NCI-H460 (cell line): ENCODE data around the gene CLEC20A. TPM values are rescaled to one million over a fixed set of nuclear protein-coding genes. Genes with fewer than 3 reads are reported as not detected.

Experiments
- DNase-seq: peaks from one replicate; pipeline ENCODE4 v3.0.0-alpha.2; 2016; ENCODE audit warnings: low read depth; ENCODE audit errors: extremely low read depth
- polyA plus RNA-seq: library from polyadenylated mRNA; depleted of rRNA; stranded (reverse); fragments of >200 nt; gene quantifications from 2 replicates; pipeline ENCODE4 v1.2.3, GENCODE V29; 2014; cell fraction: nucleus; rRNA removed
- total RNA-seq: library from RNA; depleted of rRNA; stranded (reverse); fragments of >200 nt; shearing (Covaris generic); gene quantifications from 2 replicates; pipeline ENCODE4 v1.2.3, GENCODE V29; 2014; rRNA removed

Gene CLEC20A
- total RNA-seq, result not detected in 2 replicates
- not detected in 2 replicates for polyA plus RNA-seq

DNA sequence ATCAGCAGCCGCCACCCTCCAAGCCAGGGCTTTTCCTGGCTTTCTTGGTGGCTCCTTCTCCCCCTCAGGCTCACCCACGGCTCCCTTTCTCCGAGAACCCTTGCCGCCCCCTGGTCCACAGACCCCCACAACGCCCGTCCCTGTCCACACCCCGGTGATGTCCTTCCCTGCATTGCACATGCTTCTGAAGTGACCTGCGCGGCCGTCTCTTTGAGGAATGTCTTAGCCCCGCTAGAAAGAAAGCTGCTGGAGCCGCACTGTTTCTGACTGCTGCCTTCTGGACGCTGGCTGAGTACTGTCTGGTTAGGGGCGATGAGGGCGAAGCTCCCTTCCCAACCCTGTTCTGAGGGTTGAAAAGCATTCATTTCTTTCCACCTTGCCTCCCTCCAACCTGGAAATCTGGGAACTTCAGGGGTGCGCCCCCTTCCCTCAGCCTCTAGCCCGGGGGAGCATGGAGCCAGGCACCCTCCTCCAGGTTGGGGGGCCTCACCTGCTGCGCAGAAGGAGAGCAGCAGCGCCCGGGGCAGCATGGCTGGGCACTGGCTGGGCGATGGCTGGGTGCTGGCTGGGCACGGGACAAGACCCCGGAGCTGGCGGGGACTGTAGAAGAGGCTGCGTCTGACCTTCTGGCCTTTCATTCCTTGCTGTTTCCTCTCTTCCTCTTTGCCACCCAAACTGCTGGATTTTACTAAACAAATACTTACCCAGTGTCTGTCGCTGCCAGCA lies at the start of gene CLEC20A:
TSS of gene CLEC20A (minus strand) at position 555 of the 726 bp plus-strand sequence. CDS start at position 530, 25 bp downstream.
- no peak for DNase-seq

DNA sequence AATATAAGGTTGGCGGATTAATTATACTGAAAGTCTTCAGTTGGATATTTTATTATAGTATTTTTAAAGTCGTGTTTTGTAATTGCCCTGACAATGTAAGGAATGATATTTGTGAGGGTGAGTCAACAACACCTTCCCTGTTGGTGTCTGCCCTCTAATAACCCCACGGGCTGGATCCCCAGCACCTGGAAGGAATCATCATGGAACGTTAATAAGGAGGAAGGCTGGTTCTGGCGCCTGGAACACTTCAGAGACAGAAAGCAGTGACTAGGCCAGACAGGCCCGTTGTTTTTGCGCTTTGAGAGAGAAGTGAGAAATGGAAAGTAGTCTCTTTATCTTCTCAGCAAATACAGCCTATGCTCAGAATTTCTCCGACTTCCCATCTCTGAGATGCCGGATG lies 47.8 kb upstream of the CLEC20A start:
- no peak for DNase-seq

DNA sequence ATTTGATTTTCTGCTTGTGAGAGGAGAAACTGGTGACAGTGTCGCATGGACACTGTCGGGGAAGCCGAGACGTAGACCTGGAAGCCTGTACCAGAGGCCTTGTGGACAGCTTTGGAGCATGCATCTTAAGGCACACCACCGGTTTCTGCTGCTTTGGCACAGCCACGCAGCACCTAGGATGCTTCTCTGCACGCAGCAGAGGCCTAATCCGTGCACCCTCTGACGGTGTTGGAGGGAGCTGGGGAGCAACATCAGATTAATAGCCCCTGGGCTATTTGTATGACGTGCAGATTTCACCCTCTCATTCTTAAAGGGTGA lies 46.5 kb upstream of the CLEC20A start:
- no peak for DNase-seq

DNA sequence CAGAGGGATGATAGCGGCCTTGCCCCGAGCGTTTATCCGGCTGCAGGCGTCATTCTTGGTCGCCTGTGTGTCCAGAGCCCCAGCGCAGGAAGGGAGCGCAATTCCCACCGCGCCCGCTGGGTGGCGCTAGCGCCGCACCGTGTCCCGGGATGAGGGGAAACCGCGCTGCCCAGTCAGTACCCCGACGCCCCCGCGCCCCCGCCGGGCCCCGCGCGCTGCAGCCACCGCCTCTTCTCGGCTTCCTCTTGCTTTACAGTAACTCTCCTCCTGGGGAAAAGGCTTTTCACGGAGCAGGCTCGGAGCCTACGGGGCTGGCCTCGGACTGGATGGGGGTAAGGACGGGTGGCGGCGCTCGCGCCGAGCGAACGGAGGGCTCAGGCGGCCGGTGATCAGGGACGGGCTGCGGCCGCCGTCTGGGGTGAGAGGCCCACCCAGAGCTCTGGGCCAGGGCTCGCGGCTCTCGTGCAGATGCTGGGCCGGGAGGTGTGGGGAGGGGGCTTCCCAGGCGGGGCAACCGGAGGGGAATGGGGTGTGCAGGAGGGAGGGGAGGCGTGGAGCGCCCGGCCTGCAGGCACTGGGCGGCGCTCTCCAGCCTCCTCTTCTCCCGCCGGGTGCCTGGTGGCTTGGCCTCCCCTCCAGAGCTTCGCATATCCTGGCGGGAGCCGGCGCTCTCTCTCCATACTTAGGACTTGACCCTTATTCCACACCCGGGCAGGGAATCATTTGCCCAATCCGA lies 46.0 kb upstream of the CLEC20A start:
- DNase-seq, result peak; percentile 77

DNA sequence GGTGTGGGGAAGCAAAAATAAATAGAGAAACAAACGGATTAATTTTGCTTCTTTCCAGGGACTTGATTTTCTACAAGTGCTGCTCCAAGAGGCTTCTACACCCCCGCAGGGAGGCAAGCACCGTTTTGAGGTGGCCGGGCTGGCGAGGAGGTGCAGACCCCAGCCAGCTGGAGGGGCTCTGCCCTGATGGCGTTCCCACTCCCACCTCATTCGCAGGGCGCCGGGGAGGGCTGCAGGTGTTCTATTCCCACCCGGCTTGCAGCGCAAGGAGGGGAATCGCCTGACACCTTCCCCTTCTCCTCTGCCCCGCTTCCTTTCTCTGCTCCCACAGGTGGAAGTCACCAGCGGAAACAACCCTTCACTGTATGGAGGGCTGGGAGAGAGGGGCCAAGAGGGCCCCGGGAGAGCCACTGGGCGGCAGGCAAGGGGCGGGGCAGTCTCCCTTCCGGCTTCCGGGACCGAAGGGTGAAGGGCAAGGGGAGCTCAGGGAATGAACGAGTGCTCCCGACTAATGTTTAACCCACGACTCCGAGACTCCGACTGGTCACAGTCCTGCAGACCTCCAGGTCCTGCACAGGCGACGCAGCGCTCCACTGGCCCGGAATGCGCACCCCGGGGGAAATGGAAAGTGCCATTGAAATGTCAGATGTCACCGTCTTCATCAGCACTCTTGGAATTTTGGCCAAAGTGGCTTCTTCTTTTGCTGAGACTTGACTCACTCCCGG lies 45.2 kb upstream of the CLEC20A start:
- DNase-seq, result no peak

DNA sequence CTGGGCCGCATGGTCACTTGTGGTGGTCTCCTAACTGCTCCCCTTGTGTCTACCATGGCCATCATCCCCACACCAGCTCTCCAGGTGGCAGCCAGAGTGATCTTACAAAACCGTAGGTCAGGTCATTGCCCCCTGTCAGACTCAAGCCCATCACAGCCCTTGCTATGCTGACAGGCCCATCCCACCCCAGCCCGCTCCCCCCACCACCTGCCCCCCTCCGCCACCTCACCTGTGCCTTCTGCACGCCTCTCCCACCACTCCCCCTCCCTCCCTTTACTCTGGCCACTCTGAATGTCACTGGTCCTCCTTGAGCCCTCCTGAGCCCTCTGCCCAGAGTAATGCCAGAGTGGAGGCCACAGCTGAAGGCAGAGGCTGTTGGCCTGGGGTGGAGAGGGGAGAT lies 44.6 kb upstream of the CLEC20A start:
- DNase-seq, result no peak

DNA sequence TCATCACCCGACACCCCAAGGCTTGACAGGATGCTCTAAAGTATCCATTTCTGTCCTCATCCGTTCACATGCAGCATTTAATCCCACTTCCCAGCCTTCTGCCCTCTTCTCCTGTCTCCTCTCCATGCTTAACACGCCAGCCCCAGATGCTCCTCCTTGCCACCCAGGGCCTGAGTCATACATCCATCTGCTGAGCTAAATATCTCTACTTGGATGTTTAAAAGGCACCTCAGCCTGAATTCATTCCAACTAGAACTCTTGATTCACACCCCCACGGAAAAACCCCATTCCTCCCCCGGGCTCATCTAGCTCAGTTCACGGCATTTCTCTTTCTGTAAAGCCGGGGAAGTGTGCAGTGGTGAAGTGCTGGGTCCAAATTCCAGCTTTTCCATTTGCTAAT lies 43.9 kb upstream of the CLEC20A start:
- no peak for DNase-seq

DNA sequence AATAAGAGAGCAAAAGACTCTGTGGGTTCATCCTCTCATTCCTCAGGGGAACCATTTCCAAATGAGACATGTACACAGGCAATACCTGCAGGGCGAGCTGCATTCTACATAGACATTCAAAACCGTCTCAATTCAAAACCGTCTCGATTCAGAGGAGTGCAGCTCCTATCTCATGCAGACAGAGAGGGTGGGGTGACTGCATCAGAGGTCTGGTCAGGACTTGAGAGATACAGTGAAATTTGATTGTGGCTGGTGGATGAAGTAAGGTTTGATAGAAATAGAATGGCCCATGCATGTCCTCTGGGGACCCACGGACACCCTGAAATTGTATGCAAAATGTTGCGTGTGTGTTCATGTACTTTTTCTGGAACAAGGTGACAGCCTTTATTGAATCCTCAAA lies 43.4 kb upstream of the CLEC20A start:
- DNase-seq, result no peak

DNA sequence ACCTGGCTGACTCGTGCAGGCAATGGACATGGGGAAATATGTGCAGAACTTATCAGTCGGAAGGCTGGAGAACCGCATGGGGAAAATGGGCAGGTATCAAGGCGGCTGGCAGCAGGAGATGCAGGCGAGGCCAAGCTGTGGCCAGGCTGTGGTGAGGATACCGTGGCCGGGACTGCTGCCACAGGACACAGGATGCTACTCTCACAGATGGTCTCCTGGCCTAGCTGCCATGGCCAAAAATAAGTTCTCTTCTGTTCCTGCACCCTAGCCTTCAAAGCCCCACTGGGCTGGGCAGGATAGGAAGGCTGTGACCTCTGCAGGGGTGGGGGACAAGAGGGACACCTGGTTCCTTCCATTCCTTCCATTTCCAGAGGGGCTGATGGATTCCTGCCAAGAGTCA lies 42.5 kb upstream of the CLEC20A start:
- DNase-seq, result no peak

DNA sequence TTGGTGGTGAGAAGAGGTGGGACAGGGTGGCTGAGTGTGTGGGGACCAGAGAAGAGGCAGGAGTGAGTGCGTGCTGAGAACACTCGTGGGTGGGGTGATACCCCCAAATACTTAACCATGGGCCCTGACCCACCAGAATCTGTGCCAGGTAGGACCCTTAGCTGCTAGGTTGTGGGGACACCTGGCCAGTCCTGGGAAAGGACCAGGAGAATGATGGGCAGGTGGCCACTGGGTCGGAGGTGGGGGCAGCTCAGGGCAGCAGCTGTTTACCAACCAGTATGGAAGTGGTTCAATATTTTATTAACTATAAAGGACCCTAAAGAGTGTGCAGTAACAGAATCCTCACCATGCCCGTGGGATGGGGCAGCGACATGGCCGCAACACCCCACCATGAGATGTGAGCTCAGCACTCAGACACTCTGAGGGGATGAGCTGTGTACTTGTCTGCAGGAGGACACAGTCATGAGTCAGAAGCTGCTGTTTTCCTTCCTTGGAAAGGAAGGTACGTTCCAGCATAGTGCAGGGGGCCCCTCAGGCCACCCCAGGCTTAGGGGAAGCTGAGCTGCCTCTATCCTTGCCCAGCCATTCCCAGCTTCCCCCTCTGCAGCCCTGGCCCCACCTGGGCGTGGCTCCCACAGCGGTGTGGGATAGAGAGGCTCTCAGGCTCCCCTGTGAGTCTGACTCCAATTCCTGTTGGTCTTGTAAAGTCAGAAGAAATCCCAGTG lies 41.6 kb upstream of the CLEC20A start:
- no peak for DNase-seq

DNA sequence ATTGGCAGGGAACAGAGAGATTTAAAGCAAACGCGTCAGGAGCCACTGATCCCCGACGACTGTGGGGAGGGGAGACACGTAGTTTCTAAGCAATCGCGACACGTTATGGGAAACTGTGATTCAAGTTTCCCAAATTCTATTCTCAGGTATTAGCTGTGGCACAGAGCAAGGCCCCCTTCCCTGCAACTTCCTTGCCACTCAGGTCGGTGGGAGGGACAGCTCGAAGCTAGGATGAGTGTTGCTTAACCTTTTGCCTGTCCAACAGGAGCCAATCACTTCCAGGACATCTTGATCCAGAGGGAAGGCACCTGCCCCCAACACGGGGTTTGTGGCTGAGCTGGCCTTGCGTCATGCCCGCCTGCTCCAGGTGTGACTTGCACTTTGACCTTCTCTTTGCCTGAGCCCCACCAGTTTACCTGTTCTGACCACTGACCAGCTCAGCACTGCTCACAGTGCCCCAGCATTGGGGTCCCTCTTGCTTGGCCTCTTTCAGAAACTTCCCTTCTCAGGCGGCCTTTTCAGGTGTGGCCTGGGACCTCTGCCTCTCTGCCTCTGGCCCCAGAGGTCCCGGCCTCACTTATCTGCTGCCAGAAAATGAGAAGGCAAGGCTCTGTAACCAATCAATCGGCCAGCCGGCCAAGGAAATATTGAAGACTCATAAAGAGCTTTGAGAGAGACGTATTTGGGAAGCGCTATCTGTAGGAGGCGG lies 40.8 kb upstream of the CLEC20A start:
- no peak for DNase-seq

DNA sequence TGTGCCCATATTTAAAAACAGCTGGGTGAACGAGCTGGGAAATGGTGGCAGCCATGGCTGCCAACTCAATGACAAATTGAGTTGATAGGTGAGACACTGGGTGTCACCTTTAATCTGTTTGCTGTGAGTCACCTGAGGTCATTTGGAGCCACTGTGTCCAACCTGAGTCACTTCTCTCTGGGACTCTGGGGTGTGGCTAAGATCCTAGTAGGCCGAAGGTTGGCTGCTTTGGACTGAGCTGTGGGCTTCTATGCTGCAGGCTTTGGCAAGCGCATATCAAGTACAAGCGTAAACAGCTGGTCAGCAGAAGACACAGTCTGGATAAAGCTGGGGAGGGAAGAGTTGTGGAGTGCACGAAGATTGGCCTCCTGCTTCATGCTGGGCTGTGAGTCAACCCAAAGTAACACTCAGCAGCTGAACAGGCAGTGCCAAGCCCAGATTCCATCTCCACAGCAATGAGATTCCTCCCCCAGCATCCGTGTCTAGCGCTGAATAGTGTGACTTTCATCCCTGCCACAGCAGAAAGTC lies 40.1 kb upstream of the CLEC20A start:
- DNase-seq, result no peak

DNA sequence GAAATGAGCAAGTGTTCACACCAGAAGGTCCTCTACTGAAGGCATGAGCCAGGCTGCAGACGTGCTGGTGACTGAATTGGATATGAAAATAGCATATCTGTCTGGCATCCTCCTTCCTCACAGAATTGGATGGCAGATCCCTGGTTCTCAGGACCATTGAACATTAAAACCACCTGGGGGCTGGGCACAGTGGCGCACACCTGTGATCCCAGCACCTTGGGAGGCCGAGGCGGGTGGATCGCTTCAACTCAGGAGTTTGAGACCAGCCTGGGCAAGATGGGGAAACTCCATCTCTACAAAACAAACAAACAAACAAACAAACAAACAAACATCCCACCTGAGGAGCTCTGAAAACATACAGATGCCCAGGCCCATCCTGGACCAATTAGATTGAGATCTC lies 39.6 kb upstream of the CLEC20A start:
- no peak for DNase-seq

DNA sequence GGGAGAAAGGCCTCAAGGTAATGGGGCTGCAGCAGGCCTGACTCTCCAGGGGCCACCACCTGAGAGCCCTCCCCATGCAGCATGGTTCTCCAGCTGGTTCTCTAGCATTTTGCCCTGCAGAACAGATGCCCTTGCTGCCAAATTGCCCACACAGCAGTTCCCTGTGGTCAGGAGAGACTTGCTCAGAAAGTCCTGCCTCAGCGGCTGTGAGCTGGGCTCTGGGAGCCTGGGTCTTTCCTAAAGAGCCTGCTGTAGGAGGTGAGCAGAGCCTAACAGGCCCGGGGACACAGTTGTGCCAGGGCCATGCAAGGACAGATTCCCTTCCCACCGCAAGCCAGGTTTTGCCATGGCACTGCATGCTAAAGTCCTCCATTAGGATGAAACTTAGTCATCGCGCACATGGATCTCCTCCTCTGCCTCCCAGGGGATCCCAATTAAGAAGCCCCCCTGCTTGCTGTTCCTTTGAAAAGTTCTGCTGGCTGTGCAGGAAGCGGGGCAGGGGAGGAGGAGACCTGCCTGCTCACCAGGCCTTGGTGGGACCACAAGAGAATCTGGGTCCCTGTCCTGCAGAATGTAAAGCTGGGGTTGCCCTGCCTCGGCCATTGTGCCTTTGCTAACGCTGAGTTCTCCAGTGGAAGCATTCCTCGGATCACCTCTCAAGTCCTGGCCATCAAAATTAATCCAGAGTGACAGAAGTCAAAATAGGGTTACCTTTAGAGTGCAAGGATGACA lies 37.5 kb upstream of the CLEC20A start:
- DNase-seq, result no peak

DNA sequence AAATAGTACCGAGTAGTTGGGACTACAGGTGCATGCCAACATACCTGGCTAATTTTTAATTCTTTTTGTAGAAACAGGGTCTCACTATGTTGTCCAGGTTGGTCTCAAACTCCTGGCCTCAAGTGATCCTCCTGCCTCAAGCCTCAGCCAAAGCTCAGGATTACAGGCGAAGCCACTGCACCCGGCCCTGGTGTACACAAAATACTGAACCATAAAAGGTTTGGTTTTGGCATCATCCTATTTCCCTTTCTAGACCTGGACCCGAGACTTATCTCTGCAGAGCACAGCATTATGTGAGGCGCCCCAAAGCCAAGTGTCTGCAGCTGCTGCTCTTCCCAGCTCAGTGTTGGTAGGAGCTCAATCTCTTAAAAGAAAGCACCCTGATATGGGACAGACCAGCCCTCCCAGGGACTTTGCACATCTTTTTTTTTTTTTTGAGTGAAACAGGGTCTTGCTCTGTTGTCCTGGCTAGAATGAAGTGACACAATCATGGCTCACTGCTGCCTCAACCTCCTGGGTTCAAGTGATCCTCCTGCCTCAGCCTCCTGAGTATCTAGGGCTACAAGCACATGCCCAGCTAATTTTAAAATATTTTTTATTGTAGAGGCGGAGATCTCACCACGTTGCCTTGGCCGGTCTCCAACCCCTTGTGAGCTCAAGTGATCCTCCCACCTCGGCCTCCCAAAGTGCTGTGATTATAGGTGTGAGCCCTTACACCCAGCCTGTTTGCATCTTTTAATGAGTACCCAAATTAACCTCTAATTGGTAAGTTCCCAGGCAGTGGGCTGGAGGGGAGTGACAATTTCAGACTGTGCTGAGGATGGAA lies 36.6 kb upstream of the CLEC20A start:
- DNase-seq, result no peak

DNA sequence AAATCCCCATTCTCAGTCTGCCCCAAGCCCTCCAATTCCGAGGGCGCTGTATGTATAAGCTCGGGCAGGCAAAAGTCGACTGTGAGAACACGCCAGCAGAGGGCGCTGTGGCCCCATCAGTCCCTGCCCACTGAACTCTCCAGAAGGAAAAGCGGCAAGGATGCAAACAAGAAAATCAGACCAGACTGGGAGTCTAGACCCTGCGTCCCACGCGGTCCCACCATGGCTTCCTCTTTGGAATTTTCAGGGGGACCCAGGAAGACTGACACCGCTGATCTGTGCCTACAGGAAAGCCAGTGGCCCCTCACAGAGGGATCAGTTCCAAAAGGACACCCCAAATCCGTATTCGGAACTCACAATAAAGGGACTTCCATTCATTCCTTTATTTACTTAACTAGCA lies 35.6 kb upstream of the CLEC20A start:
- DNase-seq, result peak; percentile 82

DNA sequence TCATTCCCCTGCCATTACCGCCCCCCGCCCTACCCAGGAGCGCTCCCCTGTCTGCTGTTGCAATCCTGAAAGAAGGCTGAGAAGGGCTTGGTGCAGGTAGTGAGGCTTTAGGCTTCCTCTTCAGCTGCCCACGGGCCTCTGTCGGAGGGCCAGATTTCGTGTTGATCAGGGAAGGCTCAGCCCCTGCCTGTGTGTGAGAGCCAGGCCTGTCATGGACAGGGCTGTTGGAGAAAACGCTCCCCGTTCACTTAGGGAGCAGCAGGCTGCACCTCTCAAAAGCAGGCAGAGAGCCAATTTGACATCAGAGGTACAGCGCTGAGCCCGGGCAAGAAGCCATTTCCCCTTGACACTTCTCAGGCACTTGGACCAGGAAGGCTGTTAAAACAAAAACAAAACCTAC lies 35.1 kb upstream of the CLEC20A start:
- DNase-seq, result no peak

DNA sequence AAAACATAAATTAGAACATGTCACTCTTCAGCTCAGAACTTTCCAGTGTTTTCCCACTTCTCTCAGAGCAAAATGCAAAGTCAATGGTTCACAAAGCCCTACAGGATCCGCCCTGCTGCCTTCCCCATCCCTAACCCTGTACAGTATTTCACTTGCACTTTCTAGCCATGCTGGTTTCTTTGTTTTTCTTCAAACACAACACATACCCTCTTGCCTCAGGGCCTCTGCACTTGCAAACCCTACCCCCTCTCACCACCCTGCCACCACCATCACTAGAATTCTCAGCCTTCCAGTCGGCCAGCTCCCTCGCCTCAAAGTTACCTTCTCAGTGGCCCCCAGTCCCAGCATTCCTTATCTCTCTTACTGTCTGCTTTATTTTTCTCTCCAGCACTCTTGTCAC lies 33.7 kb upstream of the CLEC20A start:
- DNase-seq, result no peak

DNA sequence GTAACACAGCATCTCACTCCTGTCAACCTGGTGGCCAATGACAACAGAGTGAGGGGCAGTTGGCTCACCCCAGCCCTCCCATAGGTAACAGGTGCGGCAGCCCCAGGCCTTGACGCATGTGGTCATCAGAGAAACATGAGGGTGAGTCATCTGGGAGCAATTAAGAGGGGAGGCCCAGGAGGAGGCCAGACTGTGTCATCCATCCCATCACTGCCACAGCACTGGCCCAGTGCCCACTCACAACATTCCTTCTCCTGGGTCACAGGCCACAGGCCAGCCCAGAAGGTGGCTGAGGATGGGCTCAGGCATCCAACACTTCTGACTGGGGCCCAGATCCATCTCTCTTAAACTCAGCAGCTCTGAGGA lies 33.3 kb upstream of the CLEC20A start:
- no peak for DNase-seq
